ENCODE data around the gene CTSK. TPM values are rescaled to one million over a fixed set of nuclear protein-coding genes. Genes with fewer than 3 reads are reported as not detected.
A peak's percentile ranks its signal among the peaks of the same experiment; 100 is the strongest.
"Not testable (repeated sequence)": the region's sequence is repeated elsewhere in the genome, so short reads cannot be mapped to it uniquely, and the experiment has no call there.

CTSK gene
- polyA plus RNA-seq, 3 donors, result 2.1 to 17.8 (median 2.4) TPM

DNA sequence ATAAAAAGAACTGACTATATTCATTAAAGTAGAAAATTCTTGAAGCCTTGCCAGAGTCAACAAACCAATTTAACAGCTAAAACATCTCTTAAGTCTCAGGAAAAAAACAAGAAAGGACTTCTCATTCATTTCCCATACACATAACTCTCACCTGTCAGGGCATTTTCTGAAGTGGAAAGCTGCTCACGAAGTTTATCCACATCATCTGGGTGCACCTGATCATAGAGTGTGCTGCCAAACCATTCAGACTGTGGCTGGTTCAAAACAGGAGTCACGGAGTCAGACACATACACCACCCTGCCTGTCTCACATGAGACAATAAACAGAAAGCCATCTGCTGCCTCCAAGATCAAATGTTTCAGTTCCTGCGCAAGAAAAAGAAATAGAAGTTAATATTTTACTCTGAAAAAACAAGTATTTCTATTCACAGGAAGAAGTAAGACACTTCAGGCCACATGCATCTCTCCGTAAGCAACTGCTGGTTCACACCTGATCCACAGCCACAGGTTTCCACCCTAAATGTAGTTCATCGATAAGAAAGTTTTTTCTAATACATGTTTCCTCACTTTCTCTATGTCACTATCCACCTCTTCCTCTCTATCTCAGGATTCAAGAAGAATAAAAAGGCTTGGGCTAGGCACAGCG, 28.2 kb upstream of the CTSK start:
- intact Hi-C loops (cut with micrococcal nuclease), result no loop called here
- no peak overlapping the region for H3K27ac ChIP-seq (ENCODE audit: low read depth in 1 of 2, low read length in 2 of 2)
- H3K9ac ChIP-seq (ENCODE audit: insufficient read depth, low read length, poor library complexity, severe bottlenecking), result no peak overlapping the region
- H3K27me3 ChIP-seq (ENCODE audit: control insufficient read depth in 2 of 2, insufficient read depth in 2 of 2, low read length in 2 of 2), result no peaks in the 10 kb centered on the region
- H3K4me2 ChIP-seq (replicated peaks; ENCODE audit: extremely low read depth, low read length, poor library complexity, severe bottlenecking), result no peak overlapping the region
- no peak overlapping the region for H3K4me3 ChIP-seq (replicated peaks in 1 of 3; ENCODE audit: low read depth in 2 of 3, low read length in 3 of 3)
- H3K36me3 ChIP-seq (replicated peaks in 1 of 2; ENCODE audit: control insufficient read depth in 1 of 2, insufficient read depth in 2 of 2, low read length in 2 of 2), result peaks cover 90 to 99% of the 10 kb centered on the region in 2 donors
- Mint-ChIP-seq H3K27me3 (ENCODE audit: low read depth in 3 of 3) (no peaks in the 10 kb centered on the region), H3K9me3 (no peaks in the 10 kb centered on the region), H3K4me1 (peaks cover under 1% of the 10 kb centered on the region), H3K27ac (peak overlapping the region in 3 of 7 donors; percentile 3 to 17 (median 12)), H3K36me3 (peaks cover 77 to 98% of the 10 kb centered on the region in 2 donors), H3K4me3 (no peak overlapping the region)
- H2AFZ ChIP-seq (ENCODE audit: insufficient read depth, low read depth, low read length, poor library complexity, severe bottlenecking), result no peak overlapping the region
- TF ChIP-seq CTCF (IDR thresholded peaks at IDR 0.05), result no peak
- H3K4me1 ChIP-seq (ENCODE audit: control insufficient read depth in 1 of 2, insufficient read depth in 2 of 2, low read length in 2 of 2), result peaks cover under 1% of the 10 kb centered on the region in 2 donors
- no peaks in the 10 kb centered on the region for H4K20me1 ChIP-seq (ENCODE audit: insufficient read depth, low read length)
- no peaks in the 10 kb centered on the region for H3K9me3 ChIP-seq (replicated peaks in 1 of 2; ENCODE audit: control insufficient read depth in 1 of 2, insufficient read depth in 1 of 2, low read length in 2 of 2)
- DNase-seq, result no peak
- 85% methylated on average over 2 of the region's 6 CpGs for WGBS (ENCODE audit: insufficient coverage)
- H3K79me2 ChIP-seq (ENCODE audit: insufficient read depth, low read length), result peaks cover 18% of the 10 kb centered on the region

GRCh38 chr1:150833961-150834360, 25.9 kb upstream of the CTSK start:
- H3K4me1 ChIP-seq (ENCODE audit: control insufficient read depth in 1 of 2, insufficient read depth in 2 of 2, low read length in 2 of 2); H3K9me3 ChIP-seq (replicated peaks in 1 of 2; ENCODE audit: control insufficient read depth in 1 of 2, insufficient read depth in 1 of 2, low read length in 2 of 2); H3K4me2 ChIP-seq (replicated peaks; ENCODE audit: extremely low read depth, low read length, poor library complexity, severe bottlenecking); H3K27me3 ChIP-seq (ENCODE audit: control insufficient read depth in 2 of 2, insufficient read depth in 2 of 2, low read length in 2 of 2); H2AFZ ChIP-seq (ENCODE audit: insufficient read depth, low read depth, low read length, poor library complexity, severe bottlenecking); H3K4me3 ChIP-seq (replicated peaks in 1 of 3; ENCODE audit: low read depth in 2 of 3, low read length in 3 of 3); H3K79me2 ChIP-seq (ENCODE audit: insufficient read depth, low read length); DNase-seq; H4K20me1 ChIP-seq (ENCODE audit: insufficient read depth, low read length); H3K27me3 Mint-ChIP-seq (ENCODE audit: low read depth in 3 of 3); H3K9me3 Mint-ChIP-seq; H3K27ac ChIP-seq (ENCODE audit: low read depth in 1 of 2, low read length in 2 of 2); H3K4me3 Mint-ChIP-seq; intact Hi-C loops (cut with micrococcal nuclease); H3K4me1 Mint-ChIP-seq; H3K9ac ChIP-seq (ENCODE audit: insufficient read depth, low read length, poor library complexity, severe bottlenecking): not testable (repeated sequence)
- peaks cover 96 to 100% of the 10 kb centered on the region in 2 donors for H3K36me3 ChIP-seq (replicated peaks in 1 of 2; ENCODE audit: control insufficient read depth in 1 of 2, insufficient read depth in 2 of 2, low read length in 2 of 2)
- Mint-ChIP-seq H3K36me3 (peaks cover 85 to 94% of the 10 kb centered on the region in 2 donors), H3K27ac (peak overlapping the region in 1 of 7 donors; percentile 1)
- no CpG with 5 or more reads among the region's 6 CpGs for WGBS (ENCODE audit: insufficient coverage)
